OCI-LY1 (cell line): ENCODE data around the gene PCBP3.

ENCODE experiments used
- EZH2 ChIP-seq: fragments of 200-600 bp; sonication (generic), shearing (Covaris generic); IDR thresholded peaks from 2 replicates; pipeline ENCODE4 v1.8.0; 2017; ENCODE audit warnings: borderline replicate concordance, mixed run types, mild to moderate bottlenecking, antibody characterized with exemption, low read length, moderate library complexity, mixed read lengths
- TF ChIP-seq, protein P1 (sequence below): fragments of 200-600 bp; sonication (generic), shearing (Covaris generic); IDR thresholded peaks from 2 replicates; pipeline ENCODE4 v1.5.1; 2017; ENCODE audit warnings: mild to moderate bottlenecking, antibody characterized with exemption, low read length, moderate library complexity, mixed read lengths

DNA sequence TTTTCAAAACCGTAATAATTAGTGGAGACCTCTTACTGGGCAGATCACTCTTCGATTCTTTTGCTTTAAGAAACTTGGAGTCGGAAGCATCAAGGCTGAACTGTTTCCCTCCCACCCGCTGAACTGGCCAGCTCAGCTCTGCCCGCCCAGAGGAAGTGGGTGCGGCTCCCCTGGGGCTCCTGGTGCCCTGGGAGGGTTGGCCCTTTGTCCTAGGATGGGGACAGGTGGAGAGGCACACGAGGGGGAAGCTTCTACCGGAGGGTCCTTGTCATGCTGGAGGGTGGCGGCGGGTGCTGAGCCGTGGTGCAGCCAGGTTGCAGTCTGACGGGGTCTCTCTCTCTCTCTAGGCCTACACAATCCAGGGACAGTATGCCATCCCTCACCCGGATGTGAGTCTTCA, 273.7 kb downstream of the PCBP3 start:
- TF ChIP-seq, protein P1, sequence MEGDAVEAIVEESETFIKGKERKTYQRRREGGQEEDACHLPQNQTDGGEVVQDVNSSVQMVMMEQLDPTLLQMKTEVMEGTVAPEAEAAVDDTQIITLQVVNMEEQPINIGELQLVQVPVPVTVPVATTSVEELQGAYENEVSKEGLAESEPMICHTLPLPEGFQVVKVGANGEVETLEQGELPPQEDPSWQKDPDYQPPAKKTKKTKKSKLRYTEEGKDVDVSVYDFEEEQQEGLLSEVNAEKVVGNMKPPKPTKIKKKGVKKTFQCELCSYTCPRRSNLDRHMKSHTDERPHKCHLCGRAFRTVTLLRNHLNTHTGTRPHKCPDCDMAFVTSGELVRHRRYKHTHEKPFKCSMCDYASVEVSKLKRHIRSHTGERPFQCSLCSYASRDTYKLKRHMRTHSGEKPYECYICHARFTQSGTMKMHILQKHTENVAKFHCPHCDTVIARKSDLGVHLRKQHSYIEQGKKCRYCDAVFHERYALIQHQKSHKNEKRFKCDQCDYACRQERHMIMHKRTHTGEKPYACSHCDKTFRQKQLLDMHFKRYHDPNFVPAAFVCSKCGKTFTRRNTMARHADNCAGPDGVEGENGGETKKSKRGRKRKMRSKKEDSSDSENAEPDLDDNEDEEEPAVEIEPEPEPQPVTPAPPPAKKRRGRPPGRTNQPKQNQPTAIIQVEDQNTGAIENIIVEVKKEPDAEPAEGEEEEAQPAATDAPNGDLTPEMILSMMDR: no peak
- no peak for TF ChIP-seq EZH2
